AG09309 (cell line): Measurements from ENCODE around the gene OBSCN.

ENCODE experiments used
- DNase-seq: peaks from one replicate; pipeline ENCODE4 v3.0.0-alpha.2; 2010; ENCODE audit warnings: low read depth
- H3K4me3 ChIP-seq: 2 replicates; pipeline ENCODE4 v1.5.1; 2011; ENCODE audit warnings: mild to moderate bottlenecking, low read depth, low read length, moderate library complexity; ENCODE audit not compliant: control insufficient read depth
- CTCF ChIP-seq: IDR thresholded peaks from 2 replicates; pipeline ENCODE4 v1.5.1; 2011; ENCODE audit warnings: mild to moderate bottlenecking, low read depth, low read length, inconsistent platforms; ENCODE audit not compliant: insufficient read depth, control insufficient read depth; ENCODE audit errors: missing control alignments

Gene OBSCN

GRCh38 chr1:228358764-228359612 lies 151.1 kb downstream of the OBSCN start:
- no peak for DNase-seq
- no peak for TF ChIP-seq CTCF
- H3K4me3 ChIP-seq: no peak overlapping the region

- no peak for TF ChIP-seq CTCF
- DNase-seq: no peak
Measured at GRCh38 chr1:228359613-228360532, 152.0 kb downstream of the OBSCN start.

GRCh38 chr1:228360533-228361313 lies 152.9 kb downstream of the OBSCN start:
- no peak for TF ChIP-seq CTCF
- H3K4me3 ChIP-seq: no peak overlapping the region
- no peak for DNase-seq

More at GRCh38 chr1:228359613-228360532, 152.0 kb downstream of the OBSCN start:
- H3K4me3 ChIP-seq: no peak overlapping the region

- H3K4me3 ChIP-seq: no peak overlapping the region
- TF ChIP-seq CTCF: no peak
- no peak for DNase-seq
Measured at GRCh38 chr1:228361314-228362140, 153.7 kb downstream of the OBSCN start.

GRCh38 chr1:228362141-228362883 lies 154.5 kb downstream of the OBSCN start:
- no peak for TF ChIP-seq CTCF
- DNase-seq: no peak
- no peak overlapping the region for H3K4me3 ChIP-seq
